SK-N-SH treated with all-trans-retinoic acid at 6 μM for 48 hours (cell line): ENCODE data around the gene FOXL1.

ENCODE experiments used
- BACH2 ChIP-seq: fragments of 250-450 bp; sonication (Bioruptor Pico); IDR thresholded peaks from 2 replicates; pipeline ENCODE4 v1.9.0; 2021; ENCODE audit warnings: mild to moderate bottlenecking, borderline replicate concordance
- GLIS3 ChIP-seq: fragments of 250-450 bp; sonication (Bioruptor Pico); IDR thresholded peaks from 2 replicates; pipeline ENCODE4 v1.5.0; 2020; ENCODE audit warnings: mild to moderate bottlenecking, moderate library complexity
- ISL1 ChIP-seq: fragments of 250-450 bp; sonication (Bioruptor Pico); IDR thresholded peaks from 2 replicates; pipeline ENCODE4 v2.1.2; 2022; ENCODE audit warnings: mild to moderate bottlenecking, moderate library complexity
- RARB ChIP-seq: fragments of 250-450 bp; sonication (Bioruptor Pico); IDR thresholded peaks from 2 replicates; pipeline ENCODE4 v1.8.0; 2021; ENCODE audit warnings: mild to moderate bottlenecking, moderate library complexity
- ZNF565 ChIP-seq: fragments of 450-650 bp; formaldehyde crosslinking; conservative IDR thresholded peaks from 2 replicates; pipeline ENCODE4 v1.5.0; 2020; ENCODE audit warnings: low read depth, mild to moderate bottlenecking, moderate library complexity
- ZNF70 ChIP-seq: fragments of 450-650 bp; formaldehyde crosslinking; IDR thresholded peaks from 2 replicates; pipeline ENCODE4 v1.5.0; 2020; ENCODE audit warnings: mild to moderate bottlenecking, moderate library complexity
- ZNF8 ChIP-seq: fragments of 450-650 bp; formaldehyde crosslinking; IDR thresholded peaks from 2 replicates; pipeline ENCODE4 v1.5.0; 2020; ENCODE audit warnings: mild to moderate bottlenecking, moderate library complexity
- TF ChIP-seq, protein P1 (sequence below): fragments of 250-450 bp; sonication (Bioruptor Pico); IDR thresholded peaks from 2 replicates; pipeline ENCODE4 v1.8.0; 2020; ENCODE audit warnings: mild to moderate bottlenecking, moderate library complexity, borderline replicate concordance
- TF ChIP-seq, protein P2 (sequence below): fragments of 250-450 bp; sonication (Bioruptor Pico); IDR thresholded peaks from 2 replicates; pipeline ENCODE4 v1.5.0; 2020; ENCODE audit warnings: mild to moderate bottlenecking, moderate library complexity

DNA sequence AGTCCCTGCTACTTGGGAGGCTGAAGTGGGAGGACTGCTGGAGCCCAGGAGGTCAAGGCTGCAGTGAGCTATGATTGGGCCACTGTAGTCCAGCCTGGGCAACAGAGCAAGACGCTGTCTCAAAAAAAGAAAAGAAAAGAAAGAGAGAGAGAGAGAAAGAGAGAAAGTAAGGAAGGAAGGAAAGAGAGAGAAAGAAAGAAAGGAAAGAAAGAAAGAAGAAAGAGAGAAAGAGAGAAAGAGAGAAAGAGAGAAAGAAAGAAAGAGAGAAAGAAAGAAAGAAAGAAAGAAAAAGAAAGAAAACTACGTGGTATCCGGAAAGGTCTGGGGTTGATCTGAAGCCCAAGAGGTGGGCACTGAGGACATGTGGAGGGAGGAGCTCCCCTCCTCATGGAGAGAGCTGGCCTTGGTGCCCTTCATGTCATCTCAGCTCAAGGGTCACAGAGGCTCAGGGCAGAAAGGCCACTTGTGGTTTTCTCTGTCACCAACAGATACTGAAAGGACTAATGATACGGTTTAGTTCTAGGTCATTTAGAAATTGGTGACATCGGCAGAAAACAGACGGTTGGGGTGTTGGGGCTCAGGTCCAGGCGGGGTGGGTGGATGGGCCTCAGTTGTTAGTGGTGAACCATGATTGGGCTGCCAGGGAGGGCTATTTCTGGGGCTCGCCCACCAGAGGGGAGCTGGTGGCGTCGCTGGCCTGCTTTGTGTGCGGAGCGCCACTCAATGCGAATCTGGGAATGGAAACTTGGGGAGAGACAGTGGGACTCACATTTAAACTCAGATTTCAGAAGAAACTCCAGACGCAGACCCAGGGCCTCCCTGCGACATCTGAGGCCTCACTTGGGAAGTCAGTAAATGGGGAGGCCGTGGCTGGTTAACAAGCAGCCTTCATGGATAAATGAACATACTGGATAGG lies 44.6 kb downstream of the FOXL1 start:
- TF ChIP-seq RARB (CRISPR knock-in tag) = no peak
- TF ChIP-seq ZNF70 (CRISPR knock-in tag) = no peak
- TF ChIP-seq, protein P1, sequence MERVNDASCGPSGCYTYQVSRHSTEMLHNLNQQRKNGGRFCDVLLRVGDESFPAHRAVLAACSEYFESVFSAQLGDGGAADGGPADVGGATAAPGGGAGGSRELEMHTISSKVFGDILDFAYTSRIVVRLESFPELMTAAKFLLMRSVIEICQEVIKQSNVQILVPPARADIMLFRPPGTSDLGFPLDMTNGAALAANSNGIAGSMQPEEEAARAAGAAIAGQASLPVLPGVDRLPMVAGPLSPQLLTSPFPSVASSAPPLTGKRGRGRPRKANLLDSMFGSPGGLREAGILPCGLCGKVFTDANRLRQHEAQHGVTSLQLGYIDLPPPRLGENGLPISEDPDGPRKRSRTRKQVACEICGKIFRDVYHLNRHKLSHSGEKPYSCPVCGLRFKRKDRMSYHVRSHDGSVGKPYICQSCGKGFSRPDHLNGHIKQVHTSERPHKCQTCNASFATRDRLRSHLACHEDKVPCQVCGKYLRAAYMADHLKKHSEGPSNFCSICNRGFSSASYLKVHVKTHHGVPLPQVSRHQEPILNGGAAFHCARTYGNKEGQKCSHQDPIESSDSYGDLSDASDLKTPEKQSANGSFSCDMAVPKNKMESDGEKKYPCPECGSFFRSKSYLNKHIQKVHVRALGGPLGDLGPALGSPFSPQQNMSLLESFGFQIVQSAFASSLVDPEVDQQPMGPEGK (CRISPR knock-in tag) = no peak
- no peak for TF ChIP-seq BACH2
- TF ChIP-seq ISL1 (CRISPR knock-in tag) = no peak
- no peak for TF ChIP-seq GLIS3 (CRISPR knock-in tag)
- no peak for TF ChIP-seq ZNF565 (CRISPR knock-in tag)
- no peak for TF ChIP-seq ZNF8 (CRISPR knock-in tag)
- TF ChIP-seq, protein P2, sequence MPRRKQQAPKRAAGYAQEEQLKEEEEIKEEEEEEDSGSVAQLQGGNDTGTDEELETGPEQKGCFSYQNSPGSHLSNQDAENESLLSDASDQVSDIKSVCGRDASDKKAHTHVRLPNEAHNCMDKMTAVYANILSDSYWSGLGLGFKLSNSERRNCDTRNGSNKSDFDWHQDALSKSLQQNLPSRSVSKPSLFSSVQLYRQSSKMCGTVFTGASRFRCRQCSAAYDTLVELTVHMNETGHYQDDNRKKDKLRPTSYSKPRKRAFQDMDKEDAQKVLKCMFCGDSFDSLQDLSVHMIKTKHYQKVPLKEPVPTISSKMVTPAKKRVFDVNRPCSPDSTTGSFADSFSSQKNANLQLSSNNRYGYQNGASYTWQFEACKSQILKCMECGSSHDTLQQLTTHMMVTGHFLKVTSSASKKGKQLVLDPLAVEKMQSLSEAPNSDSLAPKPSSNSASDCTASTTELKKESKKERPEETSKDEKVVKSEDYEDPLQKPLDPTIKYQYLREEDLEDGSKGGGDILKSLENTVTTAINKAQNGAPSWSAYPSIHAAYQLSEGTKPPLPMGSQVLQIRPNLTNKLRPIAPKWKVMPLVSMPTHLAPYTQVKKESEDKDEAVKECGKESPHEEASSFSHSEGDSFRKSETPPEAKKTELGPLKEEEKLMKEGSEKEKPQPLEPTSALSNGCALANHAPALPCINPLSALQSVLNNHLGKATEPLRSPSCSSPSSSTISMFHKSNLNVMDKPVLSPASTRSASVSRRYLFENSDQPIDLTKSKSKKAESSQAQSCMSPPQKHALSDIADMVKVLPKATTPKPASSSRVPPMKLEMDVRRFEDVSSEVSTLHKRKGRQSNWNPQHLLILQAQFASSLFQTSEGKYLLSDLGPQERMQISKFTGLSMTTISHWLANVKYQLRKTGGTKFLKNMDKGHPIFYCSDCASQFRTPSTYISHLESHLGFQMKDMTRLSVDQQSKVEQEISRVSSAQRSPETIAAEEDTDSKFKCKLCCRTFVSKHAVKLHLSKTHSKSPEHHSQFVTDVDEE = no peak
